B cell (primary cell): ENCODE results near the gene MRPL4.

Experiments
- EZH2 ChIP-seq: IDR thresholded peaks from 2 replicates; pipeline ENCODE4 v1.6.1; 2012; ENCODE audit warnings: borderline replicate concordance, low read depth, mild to moderate bottlenecking, moderate library complexity, low read length; ENCODE audit not compliant: insufficient read depth, poor library complexity, severe bottlenecking
- TF ChIP-seq, protein P1 (sequence below): fragments of 200-600 bp; IDR thresholded peaks from one replicate; pipeline ENCODE4 v1.8.0; 2022; ENCODE audit warnings: antibody characterized with exemption, mild to moderate bottlenecking

- TF ChIP-seq, protein P1, sequence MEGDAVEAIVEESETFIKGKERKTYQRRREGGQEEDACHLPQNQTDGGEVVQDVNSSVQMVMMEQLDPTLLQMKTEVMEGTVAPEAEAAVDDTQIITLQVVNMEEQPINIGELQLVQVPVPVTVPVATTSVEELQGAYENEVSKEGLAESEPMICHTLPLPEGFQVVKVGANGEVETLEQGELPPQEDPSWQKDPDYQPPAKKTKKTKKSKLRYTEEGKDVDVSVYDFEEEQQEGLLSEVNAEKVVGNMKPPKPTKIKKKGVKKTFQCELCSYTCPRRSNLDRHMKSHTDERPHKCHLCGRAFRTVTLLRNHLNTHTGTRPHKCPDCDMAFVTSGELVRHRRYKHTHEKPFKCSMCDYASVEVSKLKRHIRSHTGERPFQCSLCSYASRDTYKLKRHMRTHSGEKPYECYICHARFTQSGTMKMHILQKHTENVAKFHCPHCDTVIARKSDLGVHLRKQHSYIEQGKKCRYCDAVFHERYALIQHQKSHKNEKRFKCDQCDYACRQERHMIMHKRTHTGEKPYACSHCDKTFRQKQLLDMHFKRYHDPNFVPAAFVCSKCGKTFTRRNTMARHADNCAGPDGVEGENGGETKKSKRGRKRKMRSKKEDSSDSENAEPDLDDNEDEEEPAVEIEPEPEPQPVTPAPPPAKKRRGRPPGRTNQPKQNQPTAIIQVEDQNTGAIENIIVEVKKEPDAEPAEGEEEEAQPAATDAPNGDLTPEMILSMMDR: no peak
- TF ChIP-seq EZH2: no peak
Measured at GRCh38 chr19:10256970-10257615, 5.1 kb downstream of the MRPL4 start.
